Panc1 (cell line): Measurements from ENCODE around the gene XXYLT1. TPM values are rescaled to one million over a fixed set of nuclear protein-coding genes. Genes with fewer than 3 reads are reported as not detected.

Experiments used
- ATAC-seq: fragments of 200-7000 bp; cut with Tn5 transposase; 2 replicates; pipeline ENCODE4 v1.9.1; 2020; ENCODE audit warnings: mild to moderate bottlenecking, moderate library complexity
- BruUV-seq: library from RNA; stranded (reverse); fragments of 400-500 nt; replicated peaks from 2 replicates; lab custom pipeline; 2021; lab: Mats Ljungman, UMichigan
- CTCF ChIA-PET: fragments of 300-600 bp; sonication (Branson Sonifier 250); formaldehyde crosslinking; loops from one replicate; lab custom pipeline; 2022; ENCODE audit warnings: antibody characterized with exemption; lab: Charles Lee
- POLR2A ChIA-PET: fragments of 300-600 bp; sonication (Branson Sonifier 250); formaldehyde crosslinking; loops from one replicate; lab custom pipeline; 2022; ENCODE audit warnings: antibody characterized with exemption; lab: Charles Lee
- DNase-seq: peaks from one replicate; pipeline ENCODE4 v3.0.0-alpha.2; 2010; ENCODE audit warnings: low read depth, low spot score
- H3K27ac ChIP-seq: 2 replicates; pipeline ENCODE4 v1.5.1; 2011; ENCODE audit warnings: mild to moderate bottlenecking, low read length, inconsistent platforms
- H3K27me3 ChIP-seq: fragments of 200-500 bp; sonication (Bioruptor generic); 2 replicates; pipeline ENCODE4 v1.6.0; 2014; ENCODE audit warnings: low read length, inconsistent platforms; ENCODE audit not compliant: control insufficient read depth, insufficient read depth
- H3K36me3 ChIP-seq: fragments of 200-500 bp; sonication (Bioruptor generic); 2 replicates; pipeline ENCODE4 v1.5.1; 2014; ENCODE audit warnings: inconsistent platforms, mild to moderate bottlenecking, low read length, moderate library complexity; ENCODE audit not compliant: control insufficient read depth, insufficient read depth
- H3K4me1 ChIP-seq: 2 replicates; pipeline ENCODE4 v1.5.1; 2011; ENCODE audit warnings: inconsistent platforms, mild to moderate bottlenecking, low read length, moderate library complexity; ENCODE audit not compliant: control insufficient read depth, insufficient read depth
- H3K4me3 ChIP-seq, 2 experiments: 2 replicates each; pipeline ENCODE4 v1.5.1; 2011 to 2012; ENCODE audit warnings: low read depth in 2 of 2, low read length in 2 of 2, mild to moderate bottlenecking in 2 of 2, inconsistent platforms in 1 of 2, moderate library complexity in 1 of 2
- H3K9me3 ChIP-seq: fragments of 200-500 bp; sonication (Bioruptor generic); 2 replicates; pipeline ENCODE4 v1.5.1; 2014; ENCODE audit warnings: low read depth, mild to moderate bottlenecking, inconsistent platforms, low read length, moderate library complexity; ENCODE audit not compliant: control insufficient read depth, insufficient read depth
- CTCF ChIP-seq: fragments of 450-650 bp; IDR thresholded peaks from 2 replicates; pipeline ENCODE4 v1.5.1; 2017; ENCODE audit warnings: mild to moderate bottlenecking
- POLR2AphosphoS5 ChIP-seq: IDR thresholded peaks from 2 replicates; pipeline ENCODE4 v1.6.1; 2012; ENCODE audit warnings: mild to moderate bottlenecking, low read depth, low read length, moderate library complexity
- REST ChIP-seq, 2 experiments: IDR thresholded peaks; 2 replicates each; pipeline ENCODE4 v1.6.1; 2011 to 2012; ENCODE audit warnings: low read depth in 2 of 2, control low read depth in 1 of 2, low read length in 1 of 2, mild to moderate bottlenecking in 1 of 2, moderate library complexity in 1 of 2; ENCODE audit not compliant: insufficient read depth in 1 of 2
- SIN3A ChIP-seq: IDR thresholded peaks from 2 replicates; pipeline ENCODE4 v1.6.1; 2012; ENCODE audit warnings: low read depth, mild to moderate bottlenecking, low read length, moderate library complexity, borderline replicate concordance; ENCODE audit not compliant: insufficient read depth
- TCF7L2 ChIP-seq: IDR thresholded peaks from 2 replicates; pipeline ENCODE4 v1.6.1; 2011; ENCODE audit warnings: mild to moderate bottlenecking, low read depth, low read length, inconsistent platforms
- in situ Hi-C: cut with HindIII; loops from 2 replicates; pipeline ENCODE4 v1.10.0; 2016; ENCODE audit warnings: low sequenced_read_pairs, low pct_unique_long_range_greater_than_20kb
- intact Hi-C: fragments of 100-400 bp; cut with micrococcal nuclease; formaldehyde crosslinking; loops from one replicate; pipeline ENCODE4 v1.10.0; 2022; ENCODE audit not compliant: unreplicated experiment
- total RNA-seq: library from RNA; stranded (reverse); gene quantifications from one replicate; pipeline ENCODE4 v1.2.1, GENCODE V29; 2021; ENCODE audit not compliant: unreplicated experiment

The XXYLT1 gene
- total RNA-seq, 1 experiment from 2014 or later = 26.0 TPM

- DNase-seq (no peak), ATAC-seq (no peak; the same call in 1 of the 2 replicates)
- intact Hi-C loops = no loop called here
- Histone ChIP-seq H3K36me3 (no peaks in the 10 kb centered on the region), H3K27me3 (no peaks in the 10 kb centered on the region), H3K4me3 (no peak overlapping the region), H3K9me3 (no peaks in the 10 kb centered on the region), H3K27ac (no peak overlapping the region), H3K4me1 (0 out of 2 replicates have a peak, but pooled peaks cover 4% of the 10 kb centered on the region)
- in situ Hi-C loops = no loop called here
- POLR2A ChIA-PET = no interaction called here
- CTCF ChIA-PET = no interaction called here
- no TSS peak for BruUV-seq
- TF ChIP-seq SIN3A (no peak), POLR2AphosphoS5 (no peak), REST (IDR thresholded peaks at IDR 0.05; ENCODE audit: insufficient read depth in 1 of 2, low read depth in 2 of 2, low read length in 1 of 2) (no peak), CTCF (no peak), TCF7L2 (no peak)
Measured at GRCh38 chr3:195249057-195249770, 21.7 kb downstream of the XXYLT1 start.

- TF ChIP-seq CTCF (no peak), SIN3A (no peak), REST (IDR thresholded peaks at IDR 0.05; ENCODE audit: insufficient read depth in 1 of 2, low read depth in 2 of 2, low read length in 1 of 2) (no peak), TCF7L2 (no peak)
- no peak for DNase-seq
- H3K36me3 ChIP-seq = no peaks in the 10 kb centered on the region
- H3K4me3 ChIP-seq = no peak overlapping the region
- H3K9me3 ChIP-seq = no peaks in the 10 kb centered on the region
- H3K27me3 ChIP-seq = no peaks in the 10 kb centered on the region
- ATAC-seq = no peak
- in situ Hi-C loops (no loop called here), intact Hi-C loops (no loop called here)
- no TSS peak for BruUV-seq
- 0 out of 2 replicates have a peak, but pooled peaks cover 3% of the 10 kb centered on the region for H3K4me1 ChIP-seq
- no peak overlapping the region for H3K27ac ChIP-seq
- ChIA-PET CTCF (no interaction called here), POLR2A (no interaction called here)
Measured at GRCh38 chr3:195248281-195248680, 22.7 kb downstream of the XXYLT1 start.
